Measurements from ENCODE around the gene DAPP1.

DNA sequence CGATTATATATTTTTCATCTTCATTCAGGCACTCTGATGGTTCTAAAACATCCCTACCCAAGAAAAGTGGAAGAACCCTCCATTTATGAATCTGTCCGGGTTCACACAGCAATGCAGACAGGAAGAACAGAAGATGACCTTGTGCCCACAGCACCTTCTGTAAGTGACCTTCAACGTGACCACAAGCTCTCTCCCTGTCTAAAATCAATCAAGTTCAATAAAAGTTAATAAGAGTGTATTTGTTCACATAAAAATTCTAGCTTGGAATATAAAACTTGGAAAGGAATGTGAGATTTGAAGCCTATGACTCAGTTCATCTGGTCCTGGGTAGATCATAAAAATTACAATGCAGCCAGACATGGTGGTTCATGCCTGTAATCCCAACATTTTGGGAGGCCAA is 36.6 kb downstream of the DAPP1 start:
- TF ChIP-seq, protein P1, sequence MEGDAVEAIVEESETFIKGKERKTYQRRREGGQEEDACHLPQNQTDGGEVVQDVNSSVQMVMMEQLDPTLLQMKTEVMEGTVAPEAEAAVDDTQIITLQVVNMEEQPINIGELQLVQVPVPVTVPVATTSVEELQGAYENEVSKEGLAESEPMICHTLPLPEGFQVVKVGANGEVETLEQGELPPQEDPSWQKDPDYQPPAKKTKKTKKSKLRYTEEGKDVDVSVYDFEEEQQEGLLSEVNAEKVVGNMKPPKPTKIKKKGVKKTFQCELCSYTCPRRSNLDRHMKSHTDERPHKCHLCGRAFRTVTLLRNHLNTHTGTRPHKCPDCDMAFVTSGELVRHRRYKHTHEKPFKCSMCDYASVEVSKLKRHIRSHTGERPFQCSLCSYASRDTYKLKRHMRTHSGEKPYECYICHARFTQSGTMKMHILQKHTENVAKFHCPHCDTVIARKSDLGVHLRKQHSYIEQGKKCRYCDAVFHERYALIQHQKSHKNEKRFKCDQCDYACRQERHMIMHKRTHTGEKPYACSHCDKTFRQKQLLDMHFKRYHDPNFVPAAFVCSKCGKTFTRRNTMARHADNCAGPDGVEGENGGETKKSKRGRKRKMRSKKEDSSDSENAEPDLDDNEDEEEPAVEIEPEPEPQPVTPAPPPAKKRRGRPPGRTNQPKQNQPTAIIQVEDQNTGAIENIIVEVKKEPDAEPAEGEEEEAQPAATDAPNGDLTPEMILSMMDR (conservative IDR thresholded peaks at IDR 0.05; ENCODE audit: low read length), result no peak
- no peak for TF ChIP-seq EZH2phosphoT487 (IDR thresholded peaks at IDR 0.05; ENCODE audit: borderline replicate concordance)

Data from Loucy (cell line).